ENCODE measurements around the gene ITIH5.

The ITIH5 gene

DNA sequence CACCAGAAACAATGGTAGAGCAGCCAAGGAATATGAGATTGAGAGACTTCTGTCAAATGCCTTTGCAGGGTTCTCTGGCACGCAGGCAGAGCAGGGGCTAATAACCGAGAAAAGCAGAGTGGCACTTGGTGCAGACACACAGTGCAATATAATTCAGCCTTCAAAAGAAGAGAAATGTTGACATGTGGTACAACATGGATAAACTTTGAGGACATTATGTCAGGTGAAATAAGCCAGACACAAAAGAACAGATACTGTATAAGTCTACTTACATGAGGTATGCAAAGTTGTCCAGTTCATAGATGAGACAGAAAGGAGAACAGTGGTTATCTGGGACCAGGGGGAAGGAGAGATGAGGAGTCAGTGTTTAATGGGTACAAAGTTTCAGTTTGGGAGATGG lies 41.8 kb downstream of the ITIH5 start:
- DNase-seq, result no peak

DNA sequence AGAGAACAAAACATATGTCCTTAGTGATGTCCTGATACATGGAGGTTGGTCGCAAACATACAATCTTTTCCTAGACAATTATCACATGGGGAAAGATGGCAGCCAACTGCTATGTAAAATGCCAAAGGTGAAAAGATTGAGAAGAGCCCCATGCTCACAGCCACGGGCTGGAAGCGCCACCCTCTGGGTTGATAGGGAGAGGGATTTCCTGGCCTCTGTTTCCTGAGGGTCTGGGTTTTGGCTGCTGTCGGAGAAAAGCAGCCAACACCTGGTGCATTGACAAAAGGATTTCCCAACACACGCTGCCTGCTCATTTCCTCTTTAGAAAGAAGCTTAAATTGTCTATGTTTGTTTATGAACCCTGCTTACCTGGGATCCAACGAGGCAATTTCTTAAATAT lies 43.8 kb downstream of the ITIH5 start:
- DNase-seq, result no peak

DNA sequence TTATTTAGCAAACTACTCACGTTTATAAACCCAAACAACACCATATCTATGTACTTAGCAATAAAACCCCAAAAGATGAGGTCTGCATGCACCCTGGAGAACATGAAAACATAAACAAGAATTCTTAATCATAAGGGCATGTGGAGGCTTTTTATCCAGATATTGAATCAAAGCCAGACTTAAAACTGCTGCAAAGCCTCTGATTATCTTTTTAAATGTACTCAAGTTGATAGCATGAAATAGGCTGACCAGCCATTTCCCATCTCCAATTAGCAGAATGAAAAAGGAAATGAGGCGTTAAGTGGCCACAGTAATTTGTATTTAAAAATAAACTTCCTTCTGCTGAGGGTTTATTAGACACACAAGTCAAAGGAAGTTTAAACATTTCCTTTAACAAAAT lies 48.3 kb downstream of the ITIH5 start:
- DNase-seq, result no peak

DNA sequence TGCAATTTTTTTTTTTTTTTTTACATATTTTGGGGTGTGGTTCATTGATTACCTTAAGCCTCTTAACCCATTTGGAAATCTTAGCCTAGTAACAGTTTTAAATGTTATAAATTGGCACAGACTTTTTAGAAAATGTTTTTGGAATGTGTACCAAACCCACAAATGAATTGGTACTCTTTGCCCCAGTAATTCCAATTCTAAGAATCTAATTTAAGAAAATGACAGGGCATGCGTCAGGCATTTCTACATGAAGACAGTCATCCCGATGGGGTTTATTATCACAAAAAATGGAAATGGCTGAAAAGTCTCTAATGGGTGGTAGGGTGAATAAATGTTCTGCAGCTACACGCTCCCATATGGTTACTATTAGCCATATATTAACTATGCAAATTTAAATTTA lies 54.9 kb downstream of the ITIH5 start:
- no peak for DNase-seq

DNA sequence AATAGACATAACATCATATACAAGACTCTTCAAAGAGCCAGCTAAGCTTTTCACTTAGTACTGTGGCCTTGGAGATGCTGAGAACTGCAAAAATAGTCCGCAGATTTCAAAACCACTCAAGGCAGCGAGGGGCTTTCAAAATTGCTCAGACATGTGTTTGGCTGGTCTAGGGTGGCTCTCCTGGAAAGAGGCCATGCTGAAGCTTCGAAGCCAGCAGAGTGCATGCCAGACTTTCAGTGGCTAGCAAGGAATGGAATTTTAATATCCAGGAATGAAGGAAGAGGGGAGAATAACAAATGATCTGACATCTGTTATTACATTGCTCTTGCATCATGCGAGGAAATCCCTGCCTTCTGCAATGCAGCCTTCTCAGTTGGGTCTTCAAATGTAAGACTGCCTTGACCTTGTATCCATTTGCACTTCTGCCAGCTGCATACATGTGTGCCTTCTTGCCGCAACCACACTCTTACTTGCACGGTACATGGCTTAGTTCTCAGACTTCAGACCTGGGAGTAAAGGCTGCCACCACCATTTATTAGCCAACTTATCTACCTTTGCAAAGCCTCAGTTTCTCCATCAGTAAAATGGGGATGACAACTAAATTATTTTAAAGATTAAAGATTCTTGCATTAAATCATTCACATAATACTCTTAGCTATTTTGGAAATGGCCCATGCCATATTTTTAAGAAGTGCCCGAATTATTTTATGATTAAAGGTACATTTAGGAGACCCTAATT lies 55.9 kb downstream of the ITIH5 start:
- peak; percentile 4 for DNase-seq

DNA sequence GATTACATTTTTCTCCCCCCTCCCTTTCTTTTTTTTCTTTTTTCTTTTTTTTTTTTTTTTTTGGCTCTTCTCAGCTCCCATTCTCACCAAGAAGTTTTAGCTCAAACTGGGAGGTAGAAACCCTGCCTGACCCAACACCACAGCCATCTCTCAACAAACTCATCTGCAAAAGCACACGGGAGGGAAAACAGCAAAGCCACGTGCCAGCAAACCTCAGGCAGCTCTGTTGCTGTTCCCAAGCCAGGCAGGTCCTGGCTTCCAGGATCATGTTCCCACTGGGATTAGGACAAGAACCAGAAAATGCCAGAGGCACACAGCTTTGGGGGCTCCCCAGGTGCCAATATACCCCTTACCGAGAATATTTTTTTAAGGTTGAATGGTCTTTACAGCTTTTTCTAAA lies 56.7 kb downstream of the ITIH5 start:
- DNase-seq, result no peak

DNA sequence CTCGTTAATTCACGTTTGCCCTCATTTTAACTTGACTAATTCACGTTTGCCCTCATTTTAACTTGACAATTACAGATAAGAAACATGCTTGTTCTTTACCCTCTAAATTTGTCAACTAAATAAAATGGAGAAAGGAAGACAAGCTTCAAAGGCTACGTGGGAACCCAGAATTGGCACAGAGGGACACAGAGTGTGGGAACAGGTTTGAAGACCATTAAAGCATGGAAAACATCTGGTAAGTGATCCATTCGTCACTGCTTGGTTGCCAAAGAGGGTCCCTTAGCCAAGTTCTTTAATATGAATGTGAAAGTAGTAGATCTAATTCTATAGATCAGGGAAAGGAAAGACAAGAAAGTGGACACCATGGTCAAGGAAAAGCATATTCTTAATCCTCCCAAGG lies 57.2 kb downstream of the ITIH5 start:
- no peak for DNase-seq

DNA sequence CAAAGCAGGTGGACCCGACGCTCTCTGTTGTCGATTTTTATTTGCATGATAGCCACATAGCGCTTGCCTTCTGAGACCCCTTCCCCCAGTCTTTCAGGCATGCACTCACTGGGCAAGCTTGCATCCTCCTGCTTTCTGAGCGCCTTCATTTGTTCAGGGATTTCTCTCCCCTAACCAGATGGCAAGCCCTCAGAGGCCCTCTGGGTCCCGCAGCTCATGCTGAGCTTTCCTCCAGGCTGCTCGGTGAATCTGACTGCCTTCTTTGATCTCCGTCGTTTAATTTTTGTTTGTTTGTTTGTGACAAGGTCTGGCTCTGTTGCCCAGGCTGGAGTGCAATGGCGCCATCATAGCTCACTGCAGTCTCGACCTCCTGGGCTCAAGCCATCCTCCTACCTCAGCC lies 58.8 kb downstream of the ITIH5 start:
- no peak for DNase-seq

DNA sequence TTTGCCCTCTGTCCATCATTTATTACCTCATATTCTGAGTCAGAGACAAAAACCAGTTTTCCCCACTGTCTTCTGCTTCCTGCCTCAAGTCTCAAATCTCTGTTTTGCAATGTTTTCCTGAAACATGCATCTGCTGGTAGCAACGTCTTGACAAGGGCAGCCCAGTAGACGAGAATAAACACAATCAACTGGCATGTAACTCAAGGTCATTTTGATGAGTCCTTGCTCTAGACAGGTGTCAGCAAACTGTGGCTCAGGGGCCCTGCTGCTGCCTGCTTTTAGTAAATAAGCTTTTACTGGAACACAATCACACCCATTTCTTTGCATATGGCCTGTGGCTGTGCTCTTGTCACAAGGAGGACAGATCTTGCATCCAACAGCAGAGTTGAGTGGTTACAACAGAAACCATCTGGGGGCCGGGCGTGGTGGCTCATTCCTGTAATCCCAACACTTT lies 59.8 kb downstream of the ITIH5 start:
- no peak for DNase-seq

DNA sequence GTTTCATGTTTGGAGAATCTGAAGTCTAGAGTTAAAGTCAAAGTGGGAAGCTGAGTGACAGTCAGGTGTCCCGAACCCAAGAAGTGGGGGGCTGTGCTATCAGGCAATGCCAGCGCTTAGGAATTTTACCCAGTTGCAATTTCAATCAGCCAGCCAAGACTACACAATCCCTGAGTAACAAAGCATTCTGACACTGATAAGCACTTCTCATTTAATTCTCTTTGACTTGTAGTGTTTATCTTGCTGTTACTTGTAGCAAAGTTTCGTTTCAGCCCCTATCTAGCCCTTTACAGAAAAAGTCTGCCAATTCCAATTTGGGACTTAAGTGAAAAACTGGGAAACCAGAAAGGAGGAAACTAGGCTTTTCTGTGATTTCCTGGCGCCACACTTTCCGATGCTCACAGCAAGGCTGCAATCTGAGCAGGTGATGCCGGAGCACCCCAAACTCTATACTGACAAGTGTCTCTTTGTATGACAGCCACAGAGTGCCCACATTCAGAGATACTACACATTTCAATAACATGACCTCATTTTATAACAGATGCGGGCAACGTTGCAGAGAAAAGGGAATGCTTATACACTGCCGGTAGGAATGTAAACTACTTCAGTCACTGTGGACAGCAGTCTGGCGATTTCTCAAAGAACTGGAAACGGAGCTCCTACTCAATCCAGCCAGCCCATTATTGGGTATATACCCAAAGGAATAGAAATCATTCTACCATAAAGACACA lies 61.0 kb downstream of the ITIH5 start:
- no peak for DNase-seq

DNA sequence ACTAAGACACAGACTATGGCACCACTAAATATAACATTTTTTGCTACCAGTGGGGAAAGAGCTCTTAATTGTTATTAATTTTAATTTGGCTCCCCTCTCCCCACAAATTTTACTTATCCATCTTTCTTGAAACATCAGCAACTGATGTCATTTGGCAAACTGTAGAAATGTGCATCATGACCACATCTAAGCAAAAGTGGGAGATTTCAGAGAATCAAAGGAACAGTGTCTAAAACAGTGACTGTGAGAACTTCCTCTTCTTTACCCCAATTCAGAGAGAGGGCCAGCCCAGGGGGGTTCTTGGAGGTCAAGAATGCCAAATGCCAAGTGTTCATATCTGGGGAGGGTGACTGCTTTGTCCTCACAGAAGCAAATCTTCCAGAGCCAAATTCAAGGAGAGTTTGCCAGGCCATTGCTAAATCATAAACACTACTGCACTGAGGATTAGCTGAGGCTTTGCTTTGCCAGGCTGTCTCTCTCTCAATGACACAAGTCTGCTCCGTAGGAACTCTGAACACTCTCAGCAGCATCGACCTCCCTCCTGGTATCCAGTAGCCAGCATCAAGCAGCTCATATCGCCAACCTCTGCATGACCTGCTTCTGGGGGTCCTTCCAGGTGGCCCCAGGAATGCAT lies 65.6 kb downstream of the ITIH5 start:
- no peak for DNase-seq

DNA sequence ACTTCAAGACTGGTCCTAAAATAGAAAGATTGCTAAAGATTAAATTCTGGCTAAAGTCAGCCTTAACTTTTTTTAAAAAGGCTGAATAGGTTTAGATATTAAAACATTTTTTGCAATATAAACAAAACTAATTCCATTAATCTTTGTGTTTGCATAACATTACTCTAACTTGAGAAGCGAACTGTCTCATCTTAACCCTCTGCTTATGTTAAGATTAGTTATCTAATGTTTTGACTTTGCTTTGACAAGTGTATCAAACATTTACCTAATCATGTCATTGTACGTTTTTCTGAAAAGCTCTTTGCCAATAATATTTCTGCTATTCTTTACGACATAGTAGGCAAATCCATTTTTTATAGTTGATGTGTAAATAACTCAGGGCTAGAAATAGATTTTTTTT lies 68.0 kb downstream of the ITIH5 start:
- DNase-seq, result no peak

DNA sequence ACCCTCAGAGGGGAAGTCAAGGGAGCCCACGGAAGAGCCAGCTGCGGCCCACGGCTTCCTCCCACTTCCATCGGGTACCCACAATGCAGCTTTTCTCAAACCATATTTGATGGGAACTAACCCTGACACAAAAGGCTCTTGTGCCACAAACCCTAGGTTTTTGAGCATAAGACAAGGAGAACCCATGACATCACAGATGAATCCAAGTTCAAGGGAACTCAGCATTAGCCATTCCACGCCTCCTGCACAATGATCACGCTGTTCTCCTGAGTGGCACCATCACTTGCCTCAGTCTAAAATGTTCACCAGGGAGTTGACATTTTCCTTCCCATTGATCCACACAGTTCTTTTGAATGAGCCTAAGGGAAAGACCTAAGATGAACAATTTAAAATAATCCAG lies 70.4 kb downstream of the ITIH5 start:
- no peak for DNase-seq

DNA sequence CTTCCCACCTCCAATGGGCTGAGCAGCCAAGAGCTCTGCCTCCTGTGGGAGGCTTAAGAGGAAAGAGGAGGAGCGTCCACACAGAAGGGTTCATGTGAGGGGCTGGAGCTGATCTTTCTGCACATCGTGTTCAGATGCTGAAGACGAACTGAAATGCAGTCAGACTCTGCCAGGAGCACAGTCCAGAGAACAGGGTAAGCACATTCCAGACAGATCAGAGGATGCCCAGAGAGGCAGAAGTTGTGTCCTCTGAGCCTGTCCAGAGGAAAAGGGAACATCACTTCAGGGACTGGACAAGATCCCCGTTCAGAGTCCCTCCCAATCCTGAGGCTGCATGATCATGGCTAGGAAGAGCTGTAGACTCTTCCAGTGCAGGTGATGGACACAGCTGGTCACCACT lies 72.9 kb downstream of the ITIH5 start:
- no peak for DNase-seq

DNA sequence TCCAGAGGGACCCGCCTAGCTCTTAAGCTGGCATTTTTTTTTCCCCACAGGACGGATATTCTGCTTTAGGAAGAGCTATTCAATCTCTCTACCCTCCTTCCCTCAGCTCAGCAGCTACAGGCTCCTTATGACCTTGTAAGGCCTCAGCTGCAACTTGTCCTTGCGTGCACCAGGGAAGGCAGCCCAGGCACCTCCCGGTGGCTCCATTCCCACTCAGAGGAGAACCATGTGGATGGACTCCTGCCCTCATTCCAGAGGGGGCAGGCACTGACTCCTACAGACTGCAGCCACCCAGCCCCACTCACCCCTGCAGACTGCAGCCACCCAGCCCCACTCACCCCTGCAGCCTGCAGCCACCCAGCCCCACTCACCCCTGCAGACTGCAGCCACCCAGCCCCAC lies 73.7 kb downstream of the ITIH5 start:
- no peak for DNase-seq

DNA sequence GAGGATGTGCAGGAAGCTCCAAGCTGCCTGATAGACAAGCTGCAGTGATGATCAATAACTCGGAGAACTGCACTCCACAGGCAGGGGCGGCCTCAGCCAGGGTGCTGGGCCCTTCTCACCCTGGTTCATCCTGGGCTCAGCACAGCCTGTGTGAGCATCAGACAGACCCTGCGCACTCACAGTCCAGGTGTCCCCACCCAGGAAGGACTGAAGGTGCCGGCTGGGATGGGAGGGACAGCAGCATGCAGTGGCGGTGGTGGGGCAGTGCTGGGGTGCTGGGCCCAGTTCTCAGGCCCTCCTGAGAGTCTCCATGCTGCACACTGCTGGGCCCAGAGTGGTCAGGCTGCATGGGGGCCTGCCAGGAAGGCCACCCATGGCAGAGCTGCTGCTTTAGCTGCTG lies 74.1 kb downstream of the ITIH5 start:
- DNase-seq, result no peak

DNA sequence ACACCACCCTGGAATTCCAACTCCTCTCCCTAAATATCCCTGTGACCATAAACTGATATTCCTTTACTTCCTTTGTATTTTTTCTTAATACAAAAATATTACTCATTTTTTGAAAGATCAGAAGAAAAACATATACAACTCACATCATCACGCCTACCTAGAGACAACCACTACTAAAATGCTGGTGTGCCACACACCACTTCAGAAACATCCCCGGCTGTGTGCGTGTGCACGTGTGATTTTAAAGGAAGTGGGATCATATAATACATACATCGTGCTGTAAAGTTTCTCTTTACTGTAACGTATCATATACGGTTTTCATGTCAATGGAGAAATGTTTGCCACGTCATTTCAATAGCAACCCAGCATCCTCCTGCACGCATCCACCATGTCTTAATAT lies 76.5 kb downstream of the ITIH5 start:
- DNase-seq, result no peak

DNA sequence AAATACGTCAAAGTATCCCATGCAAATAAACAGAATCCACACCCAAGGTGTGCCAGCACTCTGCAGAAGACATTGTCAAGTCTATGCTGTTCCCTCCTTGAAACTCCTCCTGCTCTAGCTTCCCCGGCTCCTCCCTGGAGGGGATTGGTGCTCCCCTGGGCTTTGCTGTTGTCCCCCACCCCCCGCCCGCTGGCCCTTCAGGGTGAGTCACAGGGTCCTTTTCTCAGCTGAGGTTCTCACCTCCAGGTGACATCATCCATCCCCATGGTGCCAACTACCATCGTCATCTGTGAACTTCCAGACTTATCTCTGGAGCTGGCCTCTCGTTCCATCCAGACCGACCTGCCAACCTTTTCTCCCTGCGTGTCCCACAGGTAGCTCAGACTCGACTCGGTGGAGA lies 77.0 kb downstream of the ITIH5 start:
- no peak for DNase-seq

DNA sequence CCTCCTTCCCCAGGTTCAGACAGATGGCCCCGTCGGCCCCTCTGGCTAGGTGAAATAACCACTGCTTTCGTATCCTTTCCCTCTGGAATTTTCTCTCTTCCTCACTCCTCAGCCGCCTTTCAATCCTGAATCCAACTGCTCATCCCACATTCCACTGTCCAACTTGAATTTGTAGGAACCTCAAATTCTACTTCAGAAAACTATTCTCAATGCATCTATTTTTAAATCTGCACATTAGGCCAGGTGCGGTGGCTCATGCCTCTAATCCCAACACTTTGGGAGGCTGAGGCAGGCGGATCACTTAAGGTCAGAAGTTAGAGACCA lies 78.9 kb downstream of the ITIH5 start:
- DNase-seq, result no peak

DNA sequence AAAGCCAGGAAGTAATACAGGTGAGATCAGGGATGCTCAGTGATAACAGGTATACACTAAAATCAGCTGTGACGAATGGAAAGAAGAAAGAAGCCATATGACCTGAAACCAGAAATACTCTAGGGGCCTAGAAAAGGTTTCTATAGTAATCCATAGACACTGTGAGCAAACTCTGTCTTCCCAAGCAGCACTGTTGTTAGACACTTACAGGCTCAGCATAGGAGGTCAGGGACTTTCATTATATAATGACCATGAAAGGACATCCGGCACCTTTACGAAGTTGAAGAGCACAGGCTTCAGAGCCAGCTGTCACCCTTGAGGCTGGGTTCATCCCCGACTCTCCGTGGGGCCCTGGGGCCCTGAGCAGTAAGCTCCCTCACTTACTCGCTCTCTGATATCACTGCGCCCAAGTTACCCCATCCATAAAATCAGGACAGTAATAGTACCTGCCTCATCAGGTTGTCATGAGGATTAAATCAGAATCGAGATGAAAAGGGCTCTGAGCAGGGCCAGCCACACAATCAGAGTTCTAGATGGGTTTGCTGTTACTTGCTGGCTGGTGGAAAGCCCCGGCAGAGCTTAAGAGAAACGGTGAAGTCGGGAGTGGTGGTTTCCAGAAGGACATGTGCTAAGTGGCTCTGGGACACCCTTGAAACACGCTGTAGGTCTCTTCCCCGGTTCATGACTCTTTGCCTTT lies 79.5 kb downstream of the ITIH5 start:
- no peak for DNase-seq

DNA sequence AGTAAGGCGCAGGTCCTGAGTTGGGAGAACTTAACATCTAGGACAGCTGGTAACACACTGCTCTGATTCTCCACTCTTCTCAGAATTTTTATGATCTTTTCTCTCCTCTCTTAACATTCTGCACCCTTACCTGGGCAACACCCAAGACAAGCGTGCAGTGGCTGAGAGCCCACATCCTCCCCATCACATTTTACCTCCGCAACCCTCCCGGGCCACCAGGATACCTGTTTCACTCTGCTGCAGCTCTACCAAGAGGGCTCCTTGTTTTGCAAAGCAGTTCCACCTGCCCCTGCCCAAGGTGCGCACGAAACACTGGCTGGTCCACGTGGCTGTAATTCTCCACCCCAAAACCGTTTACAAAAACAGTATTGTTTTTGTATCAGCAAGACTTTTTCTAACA lies 81.5 kb downstream of the ITIH5 start:
- DNase-seq, result no peak

DNA sequence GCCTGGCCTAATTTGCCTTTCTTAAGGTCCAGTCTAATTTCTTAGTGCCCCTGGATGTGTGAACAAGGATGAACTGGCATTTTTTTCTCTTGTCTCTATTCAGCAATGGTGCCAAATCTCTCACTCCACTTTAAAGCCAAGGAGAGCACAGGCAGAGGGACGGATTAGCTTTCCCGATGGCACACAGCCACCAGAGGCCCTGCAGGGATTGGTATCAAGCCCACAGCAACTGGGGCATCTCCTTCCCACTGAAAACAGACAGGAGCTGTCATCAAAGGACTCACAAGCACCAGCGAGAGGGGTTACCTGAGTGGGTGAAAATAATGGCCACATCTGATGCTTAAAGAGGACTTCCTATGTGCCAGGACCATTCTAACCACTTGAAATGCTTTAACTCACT lies 83.1 kb downstream of the ITIH5 start:
- DNase-seq, result no peak

DNA sequence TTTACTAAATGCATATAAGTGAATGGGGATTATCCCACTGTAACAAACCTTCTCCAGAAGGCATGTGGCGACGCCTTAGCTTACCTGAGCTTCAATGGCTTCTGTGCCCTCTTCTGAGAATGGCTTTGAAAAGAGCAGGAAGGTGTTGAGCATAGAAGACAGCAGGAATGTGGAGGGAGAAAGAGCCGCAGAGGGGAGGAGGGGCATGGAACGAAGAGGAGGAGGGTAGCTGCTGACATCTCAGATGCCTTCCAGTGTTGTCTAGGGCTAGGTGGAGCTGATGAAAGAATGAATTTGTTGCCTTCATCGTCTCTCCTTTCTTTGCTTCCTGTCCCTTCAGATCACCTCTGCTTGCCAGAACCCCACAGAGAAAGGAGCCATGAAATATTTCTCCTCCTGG lies 86.2 kb downstream of the ITIH5 start:
- no peak for DNase-seq

DNA sequence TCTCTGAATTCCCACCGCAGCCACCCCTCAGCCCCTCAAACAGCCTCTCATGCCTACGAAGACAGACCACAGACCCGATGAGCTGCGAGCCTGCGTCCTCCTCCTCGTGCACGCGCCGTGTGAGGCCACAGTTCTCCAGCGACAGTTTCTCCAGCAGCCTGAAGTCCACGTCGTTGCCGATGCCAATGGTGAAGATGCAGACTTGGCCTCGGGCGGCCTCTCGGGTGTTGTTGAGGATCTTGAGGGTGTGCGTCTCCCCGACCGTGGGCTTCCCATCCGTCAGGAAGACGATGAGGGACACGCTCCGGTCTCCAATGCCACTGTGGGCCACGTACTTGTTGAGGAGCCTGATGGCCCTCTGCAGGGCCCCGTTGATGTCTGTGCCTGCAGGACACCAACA lies 87.1 kb downstream of the ITIH5 start:
- no peak for DNase-seq
